GM12878 (cell line): Measurements from ENCODE around the gene PROX1. TPM values are rescaled to one million over a fixed set of nuclear protein-coding genes. Genes with fewer than 3 reads are reported as not detected.

Experiments used
- ATAC-seq: fragments of 200-7000 bp; cut with Tn5 transposase; 3 replicates; pipeline ENCODE4 v1.9.1; 2020; ENCODE audit warnings: mild to moderate bottlenecking, moderate library complexity
- BruUV-seq: library from RNA; stranded (reverse); fragments of 400-500 nt; replicated peaks from 2 replicates; lab custom pipeline; 2021; lab: Mats Ljungman, UMichigan
- CTCF ChIA-PET: fragments of 300-600 bp; sonication (Branson Sonifier 250); formaldehyde crosslinking; extraction: SDS; loops from one replicate; lab custom pipeline; 2021; ENCODE audit warnings: inconsistent platforms; lab: Yijun Ruan, JAX
- POLR2A ChIA-PET: fragments of 350-600 bp; formaldehyde crosslinking; extraction: SDS; loops from one replicate; lab custom pipeline; 2021; ENCODE audit warnings: inconsistent platforms; lab: Charles Lee
- RAD21 ChIA-PET: fragments of 300-600 bp; sonication (Branson Sonifier 250); formaldehyde crosslinking; loops from one replicate; lab custom pipeline; 2023; ENCODE audit warnings: antibody characterized with exemption; ENCODE audit not compliant: unreplicated experiment; lab: Charles Lee
- SMC1A ChIA-PET: fragments of 300-600 bp; sonication (Branson Sonifier 250); formaldehyde crosslinking; loops from one replicate; lab custom pipeline; 2023; ENCODE audit not compliant: unreplicated experiment, uncharacterized antibody; lab: Charles Lee
- DNase-seq: peaks from one replicate; pipeline ENCODE4 v3.0.0-alpha.2; 2011; ENCODE audit warnings: low read depth, low spot score
- FAIRE-seq: peaks from 3 replicates; lab custom pipeline; 2011; peaks lifted over from hg19 to GRCh38; lab: Jason Lieb, UNC
- H2AFZ ChIP-seq: 2 replicates; pipeline ENCODE4 v1.6.0; 2011; ENCODE audit warnings: low read depth, low read length, control low read depth; ENCODE audit not compliant: control insufficient read depth
- H3K27ac ChIP-seq: 2 replicates; pipeline ENCODE4 v1.5.1; 2011; ENCODE audit warnings: control low read depth; ENCODE audit not compliant: control insufficient read depth, insufficient read depth
- H3K27me3 ChIP-seq, 2 experiments: replicated peaks in 1 of 2; 2 replicates each; pipeline versions ENCODE4 v1.6.0 to v1.6.1; 2011; ENCODE audit warnings: low read length in 1 of 2; ENCODE audit not compliant: control insufficient read depth in 2 of 2, insufficient read depth in 2 of 2
- H3K36me3 ChIP-seq, 2 experiments: 2 replicates each; pipeline ENCODE4 v1.5.1; 2011; ENCODE audit warnings: low read length in 1 of 2; ENCODE audit not compliant: control insufficient read depth in 2 of 2, insufficient read depth in 2 of 2
- H3K4me1 ChIP-seq: 2 replicates; pipeline ENCODE4 v1.6.1; 2011; ENCODE audit warnings: mild to moderate bottlenecking, low read length, moderate library complexity, mixed read lengths; ENCODE audit not compliant: control insufficient read depth, insufficient read depth
- H3K4me2 ChIP-seq: 2 replicates; pipeline ENCODE4 v1.6.0; 2011; ENCODE audit warnings: control low read depth; ENCODE audit not compliant: control insufficient read depth, insufficient read depth
- H3K4me3 ChIP-seq: fragments of 200-600 bp; sonication (generic); 2 replicates; pipeline ENCODE4 v1.5.1; 2016
- H3K79me2 ChIP-seq: 2 replicates; pipeline ENCODE4 v1.6.0; 2011; ENCODE audit warnings: low read length; ENCODE audit not compliant: control insufficient read depth, insufficient read depth
- H3K9ac ChIP-seq: 2 replicates; pipeline ENCODE4 v1.8.0; 2011; ENCODE audit warnings: low read length, control low read depth, mixed read lengths; ENCODE audit not compliant: control insufficient read depth, insufficient read depth
- H3K9me3 ChIP-seq: replicated peaks from 3 replicates; pipeline ENCODE4 v1.5.1; 2011; ENCODE audit warnings: mild to moderate bottlenecking, low read length; ENCODE audit not compliant: control insufficient read depth, insufficient read depth
- H4K20me1 ChIP-seq: 2 replicates; pipeline ENCODE4 v1.6.0; 2011; ENCODE audit not compliant: control insufficient read depth, insufficient read depth
- NFIC ChIP-seq: IDR thresholded peaks from 2 replicates; pipeline ENCODE4 v1.6.1; 2012; ENCODE audit warnings: low read depth, mild to moderate bottlenecking, inconsistent platforms, low read length, moderate library complexity
- NFXL1 ChIP-seq: fragments of 450-650 bp; IDR thresholded peaks from 2 replicates; pipeline ENCODE4 v1.6.1; 2017; ENCODE audit warnings: antibody characterized with exemption, mild to moderate bottlenecking, borderline replicate concordance
- NFYB ChIP-seq: IDR thresholded peaks from 2 replicates; pipeline ENCODE4 v1.6.1; 2011; ENCODE audit warnings: low read depth, mild to moderate bottlenecking, low read length, improper control_type of control experiment, moderate library complexity; ENCODE audit not compliant: insufficient read depth
- ZNF207 ChIP-seq: fragments of 450-650 bp; IDR thresholded peaks from 2 replicates; pipeline ENCODE4 v1.6.1; 2014; ENCODE audit warnings: antibody characterized with exemption, mild to moderate bottlenecking, borderline replicate concordance
- ZNF687 ChIP-seq: fragments of 450-650 bp; IDR thresholded peaks from 2 replicates; pipeline ENCODE4 v1.6.1; 2017; ENCODE audit warnings: mild to moderate bottlenecking, moderate library complexity
- WGBS: methylation state at CpG from one replicate; pipeline ENCODE4 v1.1.6; 2016; ENCODE audit warnings: low lambda C conversion rate; ENCODE audit not compliant: insufficient replicate concordance, insufficient coverage; ENCODE audit errors: missing lambda C conversion rate; 5-methylcytosine and 5-hydroxymethylcytosine counted together
- in situ Hi-C: fragments of 300-500 bp; cut with MboI; formaldehyde crosslinking; loops from 9 replicates; pipeline ENCODE4 v1.14.3; 2018; ENCODE audit warnings: mixed read lengths
- intact Hi-C: fragments of 100-400 bp; cut with micrococcal nuclease; formaldehyde crosslinking; loops from one replicate; pipeline ENCODE4 v1.14.2; 2022; ENCODE audit not compliant: unreplicated experiment
- polyA plus RNA-seq, 11 experiments: library from polyadenylated mRNA; depleted of rRNA in 4 of 11; unstranded in 6 of 11; stranded (reverse) in 5 of 11; fragments of >200 nt; fragmentation: Nextera tagmentation in 4 of 11; fragmentation: Illumina TruSeq in 1 of 11; extraction: Ambion mirVana in 4 of 11; extraction: Trizol in 1 of 11; gene quantifications; 1 replicate in 1 of 11; 2 replicates in 10 of 11; pipeline versions ENCODE4 v1.2.1 to v1.2.3, GENCODE V29; 2011 to 2016; ENCODE audit warnings: inconsistent platforms in 2 of 11, missing spikeins in 2 of 11, low read depth in 1 of 11
- total RNA-seq, 4 experiments: library from RNA; depleted of rRNA in 3 of 4; stranded (reverse); fragments of >200 nt in 3 of 4; fragmentation: Illumina TruSeq in 1 of 4; extraction: Trizol in 1 of 4; gene quantifications; 2 replicates each; pipeline versions ENCODE4 v1.2.1 to v1.2.3, GENCODE V29; 2013 to 2021

The PROX1 gene
- total and polyA plus RNA-seq, 10 of the 15 experiments (the other 5 are each of a cell fraction or from before 2014, with no cell fraction given) = under 0.01 to 0.44 (median 0.03) TPM; not detected in 4

DNA sequence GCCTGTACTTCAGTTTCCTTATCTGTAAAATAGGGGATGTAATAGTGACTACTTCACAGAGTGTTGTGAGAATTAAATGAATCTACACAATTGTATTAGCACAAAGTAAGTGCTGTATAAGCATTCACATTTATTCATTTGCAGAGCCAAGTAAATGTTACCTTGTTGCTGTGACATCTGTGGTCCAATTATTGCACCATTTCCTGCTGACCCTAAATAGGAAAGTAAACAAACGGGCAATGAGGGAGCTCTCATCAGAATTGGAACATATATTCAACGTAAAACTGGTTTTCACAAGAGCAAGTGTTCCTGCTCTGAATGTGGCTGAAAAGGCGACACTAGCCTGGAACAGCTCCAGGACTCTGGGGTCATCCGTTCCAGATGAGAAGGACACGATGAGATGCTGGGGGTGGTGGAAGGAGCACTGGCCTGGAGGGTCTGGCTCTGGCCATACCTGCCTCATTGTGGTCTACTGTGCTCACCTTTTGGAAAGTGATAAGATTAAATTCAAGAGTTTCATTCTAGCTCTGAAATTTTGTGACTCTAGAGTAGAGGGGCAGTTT is 34.5 kb downstream of the PROX1 start (continued):
- TF ChIP-seq NFIC (no peak), NFYB (no peak)
- TF ChIP-seq, all 136 proteins: peak for 0

GRCh38 chr1:214022810-214023425 is 35.1 kb downstream of the PROX1 start:
- Histone ChIP-seq H3K4me1 (no peaks in the 10 kb centered on the region), H3K9me3 (no peaks in the 10 kb centered on the region), H3K4me2 (no peak overlapping the region), H3K9ac (no peak overlapping the region), H3K4me3 (no peak overlapping the region), H3K27ac (no peak overlapping the region), H2AFZ (no peak overlapping the region), H3K27me3 (0 out of 4 replicates have a peak, but pooled peaks cover 0 to 2% of the 10 kb centered on the region in 2 experiments), H3K79me2 (no peaks in the 10 kb centered on the region), H4K20me1 (no peaks in the 10 kb centered on the region), H3K36me3 (no peaks in the 10 kb centered on the region)
- ChIA-PET SMC1A (interaction anchor here (1.7 kb wide), 1 partner anchor 20 kb away, joined by 3 read pairs; no protein-coding TSS in a partner anchor), POLR2A (no interaction called here), RAD21 (no interaction called here), CTCF (no interaction called here)
- FAIRE-seq = no peak
- no peak for DNase-seq
- BruUV-seq = no TSS peak
- intact Hi-C loops (no loop called here), in situ Hi-C loops (no loop called here)
- WGBS = 0% methylated on average over 2 of the region's 2 CpGs
- ATAC-seq = no peak
- TF ChIP-seq ZNF687 (no peak), NFXL1 (no peak), ZNF207 (no peak)
- TF ChIP-seq, all 136 proteins: peak for 0
